Lung (tissue), 12 donors: ENCODE results near the gene RIC3. TPM values are rescaled to one million over a fixed set of nuclear protein-coding genes. Genes with fewer than 3 reads are reported as not detected.

Experiments
- ATAC-seq: fragments of 200-7000 bp; cut with Tn5 transposase; one replicate; pipeline ENCODE4 v1.9.1; 2020; ENCODE audit warnings: moderate number of reproducible peaks; ENCODE audit not compliant: insufficient read depth, low FRiP score
- DNase-seq, 3 donors: peaks; one replicate each; pipeline ENCODE4 v3.0.0-alpha.2; 2013 to 2017
- H3K27ac ChIP-seq, 2 donors: one replicate each; pipeline ENCODE4 v1.5.1; 2013; ENCODE audit warnings: mild to moderate bottlenecking in 2 of 2, moderate library complexity in 2 of 2, control low read depth in 1 of 2, inconsistent platforms in 1 of 2, low read depth in 1 of 2, low read length in 1 of 2
- H3K27me3 ChIP-seq, 3 donors: one replicate each; pipeline ENCODE4 v1.5.1; 2013; ENCODE audit warnings: low read length in 2 of 3; ENCODE audit not compliant: control insufficient read depth in 3 of 3, insufficient read depth in 3 of 3
- H3K36me3 ChIP-seq, 4 donors: one replicate each; pipeline ENCODE4 v1.5.1; 2013; ENCODE audit warnings: low read length in 4 of 4, mild to moderate bottlenecking in 1 of 4, moderate library complexity in 1 of 4; ENCODE audit not compliant: control insufficient read depth in 4 of 4, insufficient read depth in 4 of 4
- H3K4me1 ChIP-seq, 5 donors: one replicate each; pipeline ENCODE4 v1.5.1; 2013; ENCODE audit warnings: low read length in 5 of 5, mild to moderate bottlenecking in 2 of 5, moderate library complexity in 1 of 5; ENCODE audit not compliant: control insufficient read depth in 5 of 5, insufficient read depth in 5 of 5
- H3K4me3 ChIP-seq: one replicate; pipeline ENCODE4 v1.5.1; 2013; ENCODE audit warnings: mild to moderate bottlenecking, control low read depth, moderate library complexity
- H3K9ac ChIP-seq, 2 donors: one replicate each; pipeline ENCODE4 v1.5.1; 2013; ENCODE audit warnings: low read length in 2 of 2, control low read depth in 1 of 2; ENCODE audit not compliant: insufficient read depth in 1 of 2
- H3K9me3 ChIP-seq, 4 donors: one replicate each; pipeline ENCODE4 v1.5.1; 2013; ENCODE audit warnings: low read length in 3 of 4, mild to moderate bottlenecking in 1 of 4, moderate library complexity in 1 of 4; ENCODE audit not compliant: control insufficient read depth in 4 of 4, insufficient read depth in 3 of 4
- CTCF ChIP-seq: IDR thresholded peaks from 2 replicates; pipeline ENCODE4 v1.5.1; 2012; ENCODE audit warnings: mild to moderate bottlenecking; ENCODE audit errors: control extremely low read depth, extremely low read depth
- WGBS, 2 donors: extraction: QIAGEN DNeasy Blood & Tissue Kit; methylation state at CpG; one replicate each; pipeline ENCODE4 v1.1.7; 2013; 5-methylcytosine and 5-hydroxymethylcytosine counted together
- polyA plus RNA-seq, 2 donors: library from polyadenylated mRNA; stranded (reverse); fragments of 200-250 nt; gene quantifications; one replicate each; pipeline ENCODE4 v1.2.1, GENCODE V29; 2013
- total RNA-seq, 2 donors: library from RNA; depleted of rRNA in 1 of 2; stranded (reverse); fragments of >200 nt in 1 of 2; gene quantifications; one replicate each; pipeline ENCODE4 v1.2.1, GENCODE V29; 2014 to 2021
- donor health status: control.
- donor health status: control.
- donor health status: Bipolar disorder and iron deficiency.
- donor health status: healthy.
- donor health status: DM: yes; HTN: yes; CAD: no.

RIC3 gene
- total and polyA plus RNA-seq, 4 donors: 2.0 to 10.2 (median 9.7) TPM

- peak overlapping the region; percentile 9 to 41 for H3K27ac ChIP-seq
- peaks cover 2 to 30% (median 8%) of the 10 kb centered on the region in 5 donors for H3K4me1 ChIP-seq
- WGBS, 2 donors: 77 to 83% methylated on average over 13 of the region's 13 CpGs
- TF ChIP-seq CTCF: no peak
- H3K27me3 ChIP-seq: no peaks in the 10 kb centered on the region
- no peak overlapping the region for H3K4me3 ChIP-seq
- no peaks in the 10 kb centered on the region for H3K36me3 ChIP-seq
- no peak for DNase-seq
- no peak overlapping the region for H3K9ac ChIP-seq
- ATAC-seq: no peak
- H3K9me3 ChIP-seq: no peaks in the 10 kb centered on the region
Observed at GRCh38 chr11:8062781-8063257, 106.0 kb downstream of the RIC3 start.

- ATAC-seq (no peak), DNase-seq (no peak)
- WGBS, 2 donors: 92 to 93% methylated on average over 20 to 22 of the region's 22 CpGs
- no peaks in the 10 kb centered on the region for H3K27me3 ChIP-seq
- no peak overlapping the region for H3K9ac ChIP-seq
- no peaks in the 10 kb centered on the region for H3K36me3 ChIP-seq
- H3K4me1 ChIP-seq: peaks cover 2 to 39% (median 11%) of the 10 kb centered on the region in 5 donors
- H3K27ac ChIP-seq: no peak overlapping the region
- no peaks in the 10 kb centered on the region for H3K9me3 ChIP-seq
- TF ChIP-seq CTCF: no peak
- no peak overlapping the region for H3K4me3 ChIP-seq
Observed at GRCh38 chr11:8061555-8062428, 107.0 kb downstream of the RIC3 start.

GRCh38 chr11:8060801-8061554 lies 107.8 kb downstream of the RIC3 start:
- DNase-seq: no peak

More at GRCh38 chr11:8060801-8061554, 107.8 kb downstream of the RIC3 start:
- no peak for TF ChIP-seq CTCF
- 85 to 89% methylated on average over 12 of the region's 12 CpGs for WGBS, 2 donors
- H3K9me3 ChIP-seq: no peaks in the 10 kb centered on the region
- no peak overlapping the region for H3K27ac ChIP-seq
- H3K4me3 ChIP-seq: no peak overlapping the region
- H3K9ac ChIP-seq: no peak overlapping the region
- peaks cover 2 to 42% (median 14%) of the 10 kb centered on the region in 5 donors for H3K4me1 ChIP-seq
- ATAC-seq: no peak
- no peaks in the 10 kb centered on the region for H3K36me3 ChIP-seq
- no peaks in the 10 kb centered on the region for H3K27me3 ChIP-seq
